Left ventricle myocardium superior (tissue), 1 donor: ENCODE results near the gene RSPH6A. TPM values are rescaled to one million over a fixed set of nuclear protein-coding genes. Genes with fewer than 3 reads are reported as not detected.
A peak's percentile ranks its signal among the peaks of the same experiment; 100 is the strongest.
"Not testable (repeated sequence)": the region's sequence is repeated elsewhere in the genome, so short reads cannot be mapped to it uniquely, and the experiment has no call there.

Source experiments
- ATAC-seq: fragments of 200-7000 bp; cut with Tn5 transposase; one replicate; pipeline ENCODE4 v1.9.1; 2020; ENCODE audit warnings: mild to moderate bottlenecking, moderate library complexity
- DNase-seq: peaks from one replicate; pipeline ENCODE4 v3.0.0-alpha.2; 2020
- intact Hi-C: fragments of 100-400 bp; cut with micrococcal nuclease; formaldehyde crosslinking; loops from one replicate; pipeline ENCODE4 v1.11.0; 2022
- total RNA-seq: library from RNA; stranded (reverse); fragmentation: NEBNext Ultra II Directional; extraction: Animal tissue kit (Norgen Biotek cat#: 25700); gene quantifications from one replicate; pipeline ENCODE4 v1.2.1, GENCODE V29; 2021
- donor health status: DM: no; HTN: yes; CAD: no; lungs with severe emphysema.

Gene RSPH6A
- total RNA-seq, 1 donor from 2014 or later, result not detected

DNA sequence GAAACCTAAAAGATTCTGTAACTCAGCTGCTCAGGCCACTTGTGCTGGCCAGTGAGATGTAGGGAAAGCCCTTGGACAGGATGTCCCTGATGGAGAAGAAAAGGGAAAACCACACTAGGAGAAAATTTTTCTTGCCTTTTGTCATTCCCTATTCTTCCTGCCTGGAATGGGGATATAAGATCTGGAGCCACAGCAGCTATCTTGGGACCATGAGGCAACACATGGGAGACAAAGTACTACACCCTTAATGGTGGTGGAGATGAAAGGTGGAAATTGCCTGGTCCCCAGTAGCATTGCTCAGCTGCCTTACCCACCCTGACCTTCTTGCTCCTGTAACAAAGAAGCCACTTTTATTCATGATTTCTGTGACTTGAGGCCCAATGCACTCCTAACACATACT, 9.4 kb downstream of the RSPH6A start:
- intact Hi-C loops, result no loop called here
- ATAC-seq, result no peak
- no peak for DNase-seq

DNA sequence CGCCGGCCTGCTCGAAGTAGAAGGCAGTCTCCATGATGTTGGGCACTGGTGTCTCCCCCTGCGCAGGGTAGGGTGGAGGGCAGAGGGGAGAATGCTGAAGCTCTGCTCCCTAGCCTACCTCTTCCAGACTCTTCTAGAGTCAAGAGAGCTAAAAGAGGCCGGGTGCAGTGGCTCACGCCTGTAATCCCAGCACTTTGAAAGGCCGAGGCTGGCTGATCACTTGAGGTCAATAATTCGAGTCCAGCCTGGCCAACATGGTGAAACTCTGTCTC, 10.2 kb downstream of the RSPH6A start:
- intact Hi-C loops, result no loop called here
- DNase-seq (no peak), ATAC-seq (no peak)

DNA sequence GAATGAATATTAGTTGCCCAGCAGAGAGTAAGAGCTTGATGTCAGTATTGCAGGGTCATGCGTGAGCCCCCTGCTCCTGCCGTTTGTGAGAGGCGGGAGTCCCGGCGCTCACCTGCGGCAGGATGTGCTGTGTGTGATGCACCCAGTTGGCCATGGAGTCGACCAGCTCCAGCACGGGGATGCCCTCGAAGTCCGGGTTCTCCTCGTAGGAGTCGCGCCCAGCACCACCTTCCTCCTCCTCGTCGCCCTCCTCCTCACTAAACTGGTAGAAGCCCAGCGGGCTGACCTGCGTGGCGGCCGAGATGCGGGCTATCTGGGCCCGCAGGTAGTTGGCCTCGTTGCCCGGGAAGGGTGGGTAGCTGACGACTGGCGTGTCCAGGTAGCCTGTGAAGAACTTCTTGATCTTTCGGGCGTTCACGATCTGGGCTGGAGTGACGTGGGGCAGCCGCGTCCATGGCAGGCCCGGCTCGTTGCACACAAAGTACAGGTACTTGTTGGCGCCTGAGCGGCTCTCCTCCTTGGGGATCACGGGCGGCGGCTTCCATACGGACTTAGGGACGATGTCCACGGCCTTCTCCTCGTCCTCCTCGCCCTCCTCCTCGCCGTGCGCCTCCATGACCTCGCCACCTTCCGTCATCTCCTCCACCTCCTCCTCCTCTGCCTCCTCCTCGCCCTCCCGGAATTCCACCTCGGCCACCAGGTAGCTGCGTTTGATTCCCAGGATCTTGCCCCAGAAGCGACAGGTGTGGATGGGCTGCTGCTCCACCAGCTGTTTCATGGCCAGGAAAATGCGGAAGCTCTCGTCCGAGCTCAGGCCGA, 10.8 kb downstream of the RSPH6A start:
- intact Hi-C loops, result no loop called here
- no peak for DNase-seq
- no peak for ATAC-seq

DNA sequence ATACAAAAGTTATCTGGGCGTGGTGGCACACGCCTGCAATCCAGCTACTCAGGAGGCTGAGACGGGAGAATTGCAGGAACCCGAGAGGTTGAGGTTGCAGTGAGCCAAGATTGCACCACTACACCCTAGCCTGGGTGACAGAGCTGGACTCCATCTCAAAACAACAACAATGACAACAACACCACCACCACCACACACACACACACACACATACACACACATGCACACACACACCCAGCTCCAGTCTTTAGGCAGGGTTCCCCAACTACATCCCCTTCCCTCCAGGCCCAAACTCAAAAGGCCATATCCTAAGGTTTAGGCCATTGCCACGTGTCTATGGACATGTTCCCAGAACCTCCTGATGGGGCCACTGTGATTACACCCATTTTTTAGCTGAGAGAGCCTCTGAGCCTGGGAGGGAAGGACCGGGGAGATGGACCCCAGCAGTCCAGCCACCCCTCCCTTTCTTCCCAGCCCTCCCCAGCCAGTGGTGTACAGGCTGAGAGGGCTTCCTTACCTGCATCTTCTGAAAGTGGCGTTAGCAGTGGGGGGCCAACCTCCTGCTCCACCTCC, 13.4 kb downstream of the RSPH6A start:
- ATAC-seq (no peak), DNase-seq (no peak)
- intact Hi-C loops, result no loop called here

DNA sequence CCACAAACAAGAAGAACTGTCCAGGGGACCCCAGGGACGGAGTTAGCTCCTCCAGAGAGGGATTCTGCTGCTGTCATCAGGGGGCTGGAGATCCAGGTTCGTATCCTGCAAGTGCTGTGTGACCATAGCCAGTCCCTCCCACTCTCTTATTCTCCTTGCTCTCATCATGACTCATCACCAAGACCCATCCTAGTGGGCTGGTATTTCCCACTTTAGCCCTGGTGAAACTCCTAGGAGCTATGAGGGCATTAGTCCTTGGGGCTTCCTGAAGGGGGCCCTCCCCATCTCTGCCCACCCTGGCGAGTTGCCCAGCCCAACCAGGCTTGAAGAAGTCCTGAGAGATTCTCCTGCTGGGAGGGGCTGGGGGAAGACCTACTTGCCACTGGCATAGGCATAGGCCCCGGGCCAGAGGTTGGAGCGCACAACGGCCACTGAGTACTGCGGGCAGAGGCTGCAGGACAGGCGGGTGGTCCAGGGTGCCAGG, 15.0 kb downstream of the RSPH6A start:
- ATAC-seq (no peak), DNase-seq (no peak)
- intact Hi-C loops, result no loop called here

DNA sequence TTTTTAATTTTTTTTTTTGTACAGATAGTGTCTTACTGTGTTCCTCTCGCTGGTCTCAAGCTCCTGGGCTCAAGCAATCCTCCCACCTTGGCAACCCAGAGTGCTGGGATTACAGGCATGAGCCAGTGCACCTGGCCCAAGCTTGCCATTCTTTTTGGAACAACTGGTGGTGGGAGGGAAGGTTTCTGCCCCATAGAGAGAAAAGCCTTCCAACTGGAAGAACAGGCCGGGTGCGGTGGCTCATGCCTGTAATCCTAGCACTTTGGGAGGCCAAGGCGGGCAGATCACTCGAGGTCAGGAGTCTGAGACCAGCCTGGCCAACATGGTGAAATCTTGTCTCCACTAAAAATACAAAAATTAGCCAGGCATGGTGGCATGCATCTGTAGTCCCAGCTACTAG, 15.6 kb downstream of the RSPH6A start:
- DNase-seq, intact Hi-C loops, ATAC-seq: not testable (repeated sequence)

DNA sequence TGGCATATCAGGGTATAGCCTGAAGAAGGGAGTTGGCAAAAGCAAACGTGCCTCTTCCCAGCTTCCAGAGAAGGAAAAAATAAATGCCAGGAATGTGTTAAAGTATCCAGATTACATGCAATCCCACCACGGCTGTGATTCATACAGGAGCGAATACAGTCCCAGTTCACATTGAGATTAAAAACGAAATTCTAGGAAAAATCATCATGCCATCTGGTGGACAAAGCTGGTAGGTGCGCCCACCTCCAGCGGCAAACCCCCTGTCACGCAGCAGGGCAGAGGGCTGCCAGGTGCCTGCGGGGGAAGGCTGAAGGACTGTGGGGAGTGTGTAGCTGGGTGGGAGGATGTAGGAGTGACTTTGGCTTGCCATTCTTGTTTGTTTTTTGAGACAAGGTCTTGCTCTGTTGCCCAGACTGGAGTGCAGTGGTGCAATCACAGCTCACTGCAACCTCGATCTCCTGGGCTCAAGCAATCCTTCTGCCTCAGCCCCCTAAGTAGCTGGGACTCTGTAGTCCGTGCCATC, 16.1 kb downstream of the RSPH6A start:
- ATAC-seq (peak; percentile 82), DNase-seq (peak; percentile 68)
- intact Hi-C loops, result no loop called here

DNA sequence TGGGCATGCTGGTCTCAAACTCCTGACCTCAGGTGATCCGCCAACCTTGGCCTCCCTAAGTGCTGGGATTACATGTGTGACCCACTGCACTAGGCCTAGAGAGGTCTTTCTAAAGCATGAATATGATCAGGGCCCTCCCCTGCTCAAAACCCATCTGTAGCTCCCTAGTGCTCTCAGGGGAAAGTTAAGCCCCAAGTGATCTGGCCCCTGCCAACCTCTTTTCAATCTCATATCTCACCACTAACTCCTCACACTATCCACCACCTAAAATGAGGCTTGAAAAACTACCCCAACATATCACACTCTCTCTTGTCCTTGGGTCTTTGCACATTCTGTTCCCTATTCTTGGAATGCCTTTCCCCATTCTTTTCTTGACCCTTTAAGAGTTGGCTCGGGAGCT, 20.5 kb downstream of the RSPH6A start:
- intact Hi-C loops, result no loop called here
- ATAC-seq (no peak), DNase-seq (no peak)

DNA sequence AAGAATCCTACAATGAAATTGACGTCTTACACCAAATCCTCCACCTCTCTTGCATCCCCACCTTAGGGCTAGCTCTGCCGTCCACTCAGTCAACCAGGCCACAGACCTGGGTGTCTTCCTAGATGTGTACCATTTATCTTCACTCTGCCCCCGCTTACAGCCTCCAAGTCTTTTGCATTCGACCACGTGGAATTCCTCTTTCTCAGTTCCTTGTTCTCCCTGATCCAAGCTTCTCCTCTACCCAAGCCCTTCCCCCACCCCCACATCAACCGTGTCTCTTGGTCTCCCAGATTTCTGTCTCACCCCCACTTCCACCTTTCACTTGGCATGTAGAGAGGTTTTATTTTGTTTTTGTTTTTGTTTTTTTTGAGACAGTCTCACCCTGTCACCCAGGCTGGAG, 21.2 kb downstream of the RSPH6A start:
- intact Hi-C loops, result no loop called here
- DNase-seq (no peak), ATAC-seq (no peak)

DNA sequence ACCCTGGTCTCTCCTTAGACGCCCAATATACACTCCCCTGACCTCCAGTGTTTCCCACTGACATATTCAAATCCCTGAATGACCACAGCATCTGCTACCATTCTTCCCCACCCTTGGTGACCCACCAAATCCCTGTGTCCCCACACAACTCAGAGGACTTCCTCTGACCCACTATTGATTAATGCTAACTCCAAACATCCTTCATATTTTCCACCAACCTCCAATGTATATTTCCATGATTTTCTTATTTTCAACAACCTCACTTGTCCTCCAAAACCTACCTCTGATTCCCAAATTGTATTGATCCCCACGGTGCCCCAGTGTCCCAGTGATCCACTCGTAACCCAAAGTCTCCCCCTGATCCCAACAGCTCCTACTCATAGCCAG, 21.9 kb downstream of the RSPH6A start:
- ATAC-seq (no peak), DNase-seq (no peak)
- intact Hi-C loops, result no loop called here

DNA sequence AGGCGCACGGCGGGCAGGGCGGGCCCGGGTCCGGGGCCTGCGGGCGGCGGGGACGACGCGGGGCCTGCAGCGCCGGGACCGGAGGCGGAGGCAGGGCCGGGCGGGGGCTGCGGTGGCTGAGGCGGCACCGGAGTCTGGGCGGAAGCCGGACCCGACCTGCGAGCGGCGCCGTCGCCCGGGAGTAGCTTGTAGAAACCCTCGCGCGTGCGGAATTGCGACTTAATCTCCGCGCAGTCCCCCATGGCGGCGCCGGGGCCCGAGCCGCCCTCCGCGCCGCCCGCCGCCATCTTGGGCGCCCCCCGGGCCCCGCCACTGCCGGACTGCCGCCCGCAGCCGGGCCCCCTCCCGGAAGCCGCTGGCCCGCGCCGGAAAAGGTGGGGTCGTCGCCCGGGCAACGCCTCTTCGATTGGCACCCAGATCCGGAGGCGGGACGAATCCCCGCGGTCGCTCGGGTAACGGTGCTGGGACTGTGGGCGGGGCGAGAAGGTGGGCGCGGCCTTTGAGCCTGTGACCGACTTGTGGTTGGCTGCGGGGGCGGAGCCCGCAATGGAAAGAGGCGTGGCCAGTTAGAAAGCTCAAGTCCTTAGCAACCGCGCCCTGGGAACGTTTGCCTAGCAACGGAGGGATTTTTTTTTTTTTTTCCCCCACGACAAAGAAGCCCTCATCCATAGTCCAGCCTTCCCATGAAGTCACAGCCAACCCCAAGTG, 22.5 kb downstream of the RSPH6A start, which contains the start of gene DMWD:
TSS of gene DMWD (minus strand) at position 376 of the 708 bp plus-strand sequence. CDS start at position 287, 89 bp downstream.
- intact Hi-C loops, result no loop called here
- ATAC-seq, result peak; percentile 96
- DNase-seq, result peak; percentile 100

DNA sequence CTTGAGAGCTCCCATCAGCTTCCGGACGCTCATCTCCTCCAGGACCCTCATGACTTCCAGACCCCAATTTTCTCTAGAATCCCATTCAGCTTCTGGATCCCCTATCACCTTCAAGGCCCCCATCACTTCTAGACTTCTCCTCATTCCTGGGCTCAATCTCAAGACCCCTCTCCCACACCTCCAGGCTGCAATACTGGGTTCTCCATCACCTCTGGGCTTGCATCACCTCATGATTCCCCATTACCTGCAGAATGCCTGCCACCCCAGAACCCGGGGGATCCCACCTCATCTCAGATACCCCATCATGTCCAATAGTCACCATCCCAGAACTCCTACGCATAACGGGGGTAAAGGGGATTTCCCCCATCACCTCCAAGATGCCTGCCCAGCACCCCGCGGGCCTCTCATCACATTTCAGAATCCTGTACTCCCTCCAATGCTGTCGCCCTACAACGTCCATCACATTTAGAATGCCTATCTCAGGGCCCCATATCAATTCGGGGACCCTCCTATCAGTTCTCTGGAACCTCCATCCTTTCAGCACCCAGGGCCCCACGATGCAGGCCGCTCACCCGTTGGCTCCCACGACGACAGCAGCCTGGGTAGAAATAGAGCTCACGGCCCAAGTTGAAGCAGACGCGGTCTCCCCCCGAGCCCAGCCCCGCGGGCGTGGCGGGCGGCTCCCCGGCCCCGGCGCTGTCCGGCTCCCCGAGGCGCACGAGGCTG, 23.2 kb downstream of the RSPH6A start:
- DNase-seq (no peak), ATAC-seq (no peak)
- intact Hi-C loops, result no loop called here

DNA sequence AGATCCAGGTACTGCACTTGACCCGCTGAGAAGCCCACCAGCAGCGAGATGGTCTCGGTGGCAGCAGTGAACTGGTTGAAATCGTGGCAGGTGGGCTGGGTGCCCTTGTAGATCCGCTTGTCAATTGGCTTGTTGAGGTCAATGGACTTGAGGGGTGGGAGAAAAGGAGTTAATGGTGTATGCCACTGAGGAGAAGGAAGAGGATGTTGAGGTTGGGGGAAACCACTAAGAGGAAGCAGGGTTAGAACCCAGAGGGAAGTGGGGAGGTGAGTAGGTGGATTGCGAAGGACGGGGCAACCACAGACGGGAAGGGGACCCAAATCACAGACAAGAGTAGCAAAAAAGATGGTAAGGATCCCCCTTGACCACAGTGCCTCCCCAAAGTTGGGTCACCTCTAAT, 24.2 kb downstream of the RSPH6A start:
- intact Hi-C loops, result no loop called here
- no peak for DNase-seq
- ATAC-seq, result no peak

DNA sequence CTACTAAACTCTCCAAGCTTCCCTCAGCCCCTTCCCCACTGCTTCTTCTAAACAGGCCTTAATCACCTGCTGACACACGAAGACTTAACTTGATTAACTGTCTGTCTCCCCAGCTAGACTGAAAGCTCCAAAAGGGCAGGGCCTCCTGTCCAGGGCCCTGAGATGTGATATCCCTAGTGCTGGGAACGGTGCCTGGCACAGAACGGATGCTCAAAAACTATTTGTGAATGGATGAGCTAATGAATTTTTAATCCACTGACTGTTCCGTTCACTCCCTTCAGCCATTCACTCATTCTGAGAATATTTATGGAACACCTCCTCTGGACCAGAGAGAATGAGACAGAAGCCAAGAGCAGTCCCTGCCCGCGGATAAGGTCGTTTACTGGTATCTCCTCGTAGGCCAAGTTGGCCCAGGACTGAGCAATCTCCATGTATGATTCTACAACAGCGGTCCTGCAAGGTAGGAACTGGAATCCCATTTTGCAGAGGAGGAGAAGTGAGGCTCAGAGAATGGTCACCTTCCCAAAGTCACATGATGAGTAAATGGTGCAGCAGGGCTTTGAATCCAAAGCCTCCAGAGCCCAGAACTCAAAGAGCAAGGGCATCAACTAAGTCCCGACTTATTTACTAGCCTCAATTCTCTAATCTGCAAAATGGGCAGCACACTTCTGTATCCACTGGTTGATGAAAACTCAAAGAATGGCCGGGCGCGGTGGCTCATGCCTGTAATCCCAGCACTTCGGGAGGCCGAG, 25.9 kb downstream of the RSPH6A start:
- intact Hi-C loops, result no loop called here
- no peak for DNase-seq
- ATAC-seq, result peak; percentile 42

DNA sequence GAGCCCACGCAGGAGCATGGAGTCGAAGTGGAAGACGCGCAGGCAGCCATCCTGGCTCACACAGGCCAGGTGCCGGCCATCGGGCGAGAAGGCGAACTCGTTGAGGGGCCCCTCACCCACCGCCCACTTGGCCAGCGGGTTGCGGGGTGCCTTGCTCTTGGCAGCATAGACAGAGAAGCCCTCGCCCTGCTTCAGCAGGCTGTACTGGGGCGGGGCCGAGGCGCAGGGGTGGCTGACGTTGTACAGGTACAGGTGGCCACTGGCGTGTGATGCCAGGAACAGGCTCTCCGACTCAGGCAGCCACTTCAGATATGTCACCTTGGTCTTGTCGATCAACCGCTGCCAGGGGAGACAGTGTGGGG, 28.6 kb downstream of the RSPH6A start:
- ATAC-seq (no peak), DNase-seq (no peak)
- intact Hi-C loops, result no loop called here

DNA sequence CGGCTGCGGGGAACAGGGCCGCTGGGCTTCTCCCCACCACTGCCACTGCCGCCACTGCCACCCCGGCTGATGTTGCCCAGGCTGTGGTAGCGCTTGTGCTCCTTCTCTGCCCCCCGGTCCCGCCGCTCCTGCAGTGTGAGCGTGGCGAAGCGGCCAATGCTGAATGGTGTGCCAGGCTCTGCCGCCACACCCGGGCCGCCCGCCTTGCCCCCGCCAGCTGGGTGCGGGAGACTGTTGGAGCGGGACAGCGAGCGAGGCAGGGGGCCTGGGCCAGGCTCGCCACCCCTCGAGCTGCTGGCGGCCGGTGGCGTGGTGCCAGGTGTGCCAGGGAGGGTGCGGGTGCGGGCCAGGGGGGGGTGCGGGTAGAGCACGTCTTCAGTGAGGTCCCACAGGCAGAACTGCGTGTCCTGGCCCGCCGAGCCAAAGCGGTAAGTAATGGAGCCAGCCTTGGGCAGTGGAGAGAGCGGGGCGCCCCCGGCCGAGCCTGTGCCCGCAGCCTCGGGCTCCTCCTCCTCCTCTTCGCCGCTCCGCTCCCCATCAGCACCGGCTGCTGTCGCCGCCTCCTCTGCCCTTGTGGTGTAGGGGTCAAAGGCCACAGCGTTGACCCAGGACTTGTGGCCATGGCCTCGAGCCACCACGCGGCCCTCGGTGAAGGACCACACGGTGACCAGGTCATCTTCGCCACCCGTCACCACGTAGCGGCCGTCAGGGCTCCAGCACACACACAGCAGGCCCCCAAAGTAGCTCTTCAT, 29.2 kb downstream of the RSPH6A start:
- intact Hi-C loops, result no loop called here
- ATAC-seq, result no peak

DNA sequence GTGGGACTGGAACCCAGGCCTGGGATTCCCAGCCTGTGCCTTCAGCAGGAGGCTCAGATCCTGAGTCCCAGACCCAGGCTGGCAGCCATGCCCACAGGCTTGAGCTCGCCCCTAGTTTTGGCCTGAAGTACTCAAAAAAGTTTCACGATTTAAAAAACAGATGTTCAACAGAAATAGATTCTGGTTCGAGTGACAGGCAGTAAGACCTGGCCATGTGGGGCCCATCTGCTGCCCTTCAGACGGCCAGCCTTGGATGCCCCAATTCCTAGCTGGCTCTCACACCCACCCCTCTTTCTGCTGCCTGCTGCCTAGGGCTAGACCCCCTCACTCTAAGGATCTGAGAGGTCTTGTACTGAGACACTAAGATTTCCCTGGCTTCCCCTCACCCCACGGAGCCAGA, 30.0 kb downstream of the RSPH6A start:
- ATAC-seq (no peak), DNase-seq (no peak)
- intact Hi-C loops, result no loop called here

More for the DNA sequence above, 29.2 kb downstream of the RSPH6A start:
- no peak for DNase-seq

DNA sequence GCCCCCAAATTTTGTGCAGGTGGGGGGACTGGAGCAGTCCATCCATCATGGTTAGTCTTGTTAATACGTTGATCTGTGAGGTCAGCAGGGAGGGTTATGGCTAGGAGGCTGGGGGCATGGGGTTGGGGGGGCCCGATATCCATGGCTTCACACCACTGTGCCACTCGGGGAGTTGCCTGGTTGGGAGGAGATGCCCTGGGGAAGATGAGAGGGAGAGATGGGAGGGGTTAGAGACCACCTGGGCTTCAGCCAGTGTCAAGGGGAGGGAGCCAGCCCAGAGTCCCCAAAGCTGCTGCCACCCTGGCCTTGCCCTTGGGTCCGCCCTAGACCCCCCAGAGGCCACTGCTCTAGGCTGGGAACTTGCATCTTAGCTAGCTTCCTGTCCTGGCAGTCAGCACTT, 31.0 kb downstream of the RSPH6A start:
- intact Hi-C loops, result no loop called here
- DNase-seq (no peak), ATAC-seq (no peak)
